Osteocyte (in vitro differentiated cells): ENCODE measurements around the gene ADAMTSL5. TPM values are rescaled to one million over a fixed set of nuclear protein-coding genes. Genes with fewer than 3 reads are reported as not detected.
A peak's percentile ranks its signal among the peaks of the same experiment; 100 is the strongest.
"Not testable (repeated sequence)": the region's sequence is repeated elsewhere in the genome, so short reads cannot be mapped to it uniquely, and the experiment has no call there.

Source experiments
- DNase-seq: peaks from one replicate; pipeline ENCODE4 v3.0.0; 2021; ENCODE audit warnings: mixed read lengths; ENCODE audit not compliant: unreplicated experiment; ENCODE audit errors: extremely low spot score
- H3K27ac Mint-ChIP-seq: one replicate; pipeline ENCODE4 v1.8.0; 2021; ENCODE audit warnings: mild to moderate bottlenecking, mixed read lengths; ENCODE audit not compliant: unreplicated experiment
- H3K27me3 Mint-ChIP-seq: one replicate; pipeline ENCODE4 v1.8.0; 2021; ENCODE audit warnings: mixed read lengths; ENCODE audit not compliant: unreplicated experiment
- H3K36me3 Mint-ChIP-seq: one replicate; pipeline ENCODE4 v1.8.0; 2021; ENCODE audit warnings: mixed read lengths; ENCODE audit not compliant: unreplicated experiment
- H3K4me1 Mint-ChIP-seq: one replicate; pipeline ENCODE4 v1.8.0; 2021; ENCODE audit warnings: mixed read lengths; ENCODE audit not compliant: unreplicated experiment
- H3K4me3 Mint-ChIP-seq: one replicate; pipeline ENCODE4 v1.8.0; 2021; ENCODE audit warnings: mild to moderate bottlenecking, moderate library complexity, mixed read lengths; ENCODE audit not compliant: unreplicated experiment
- H3K9me3 Mint-ChIP-seq: one replicate; pipeline ENCODE4 v1.8.0; 2021; ENCODE audit warnings: mixed read lengths; ENCODE audit not compliant: unreplicated experiment
- CTCF ChIP-seq: fragments of 200-600 bp; sonication (generic); IDR thresholded peaks from 2 replicates; pipeline ENCODE4 v1.5.0; 2021; ENCODE audit warnings: antibody characterized with exemption, mild to moderate bottlenecking, moderate library complexity
- total RNA-seq: library from RNA; stranded (reverse); gene quantifications from 2 replicates; pipeline ENCODE4 v1.2.1, GENCODE V29; 2021

Gene ADAMTSL5
- total RNA-seq, 1 donor from 2014 or later, result 6.4 TPM

- Mint-ChIP-seq H3K4me1 (no peaks in the 10 kb centered on the region), H3K27ac (peak overlapping the region; percentile 64), H3K36me3 (peaks cover 2% of the 10 kb centered on the region), H3K4me3 (no peak overlapping the region), H3K27me3 (no peaks in the 10 kb centered on the region), H3K9me3 (no peaks in the 10 kb centered on the region)
- DNase-seq, result no peak
- TF ChIP-seq CTCF, result no peak
These were observed 38.5 kb upstream of the ADAMTSL5 start for GRCh38 chr19:1551068-1552040.

GRCh38 chr19:1549332-1549945, 36.6 kb upstream of the ADAMTSL5 start:
- Mint-ChIP-seq H3K36me3 (no peaks in the 10 kb centered on the region), H3K4me3 (no peak overlapping the region), H3K27ac (no peak overlapping the region), H3K27me3 (no peaks in the 10 kb centered on the region), H3K4me1 (peaks cover 5% of the 10 kb centered on the region), H3K9me3 (no peaks in the 10 kb centered on the region)
- DNase-seq, result no peak
- TF ChIP-seq CTCF, result no peak

- H3K27ac Mint-ChIP-seq, result no peak overlapping the region
These were observed 27.6 kb upstream of the ADAMTSL5 start for GRCh38 chr19:1540365-1540925.

GRCh38 chr19:1539749-1540148, 26.9 kb upstream of the ADAMTSL5 start:
- DNase-seq, result not testable (repeated sequence)

More at GRCh38 chr19:1540365-1540925, 27.6 kb upstream of the ADAMTSL5 start:
- Mint-ChIP-seq H3K9me3 (no peaks in the 10 kb centered on the region), H3K27me3 (peaks cover 2% of the 10 kb centered on the region), H3K4me1 (no peaks in the 10 kb centered on the region), H3K36me3 (no peaks in the 10 kb centered on the region), H3K4me3 (no peak overlapping the region)
- no peak for DNase-seq
- TF ChIP-seq CTCF, result no peak

GRCh38 chr19:1538978-1539377, 26.2 kb upstream of the ADAMTSL5 start:
- TF ChIP-seq CTCF, result no peak
- Mint-ChIP-seq H3K9me3 (no peaks in the 10 kb centered on the region), H3K27ac (no peak overlapping the region), H3K27me3 (peaks cover 2% of the 10 kb centered on the region), H3K4me3 (no peak overlapping the region), H3K36me3 (no peaks in the 10 kb centered on the region), H3K4me1 (no peaks in the 10 kb centered on the region)
- no peak for DNase-seq

More at GRCh38 chr19:1539749-1540148, 26.9 kb upstream of the ADAMTSL5 start:
- H3K36me3 Mint-ChIP-seq, H3K4me1 Mint-ChIP-seq, H3K9me3 Mint-ChIP-seq, H3K27me3 Mint-ChIP-seq, H3K27ac Mint-ChIP-seq, H3K4me3 Mint-ChIP-seq: not testable (repeated sequence)

GRCh38 chr19:1535699-1536098, 22.9 kb upstream of the ADAMTSL5 start:
- H3K4me3 Mint-ChIP-seq, H3K36me3 Mint-ChIP-seq, DNase-seq, H3K27ac Mint-ChIP-seq, H3K9me3 Mint-ChIP-seq, H3K27me3 Mint-ChIP-seq, H3K4me1 Mint-ChIP-seq: not testable (repeated sequence)
